HCT116 (cell line): ENCODE results near the gene FOXN3. TPM values are rescaled to one million over a fixed set of nuclear protein-coding genes. Genes with fewer than 3 reads are reported as not detected.

Experiments
- ATAC-seq: fragments of 200-7000 bp; cut with Tn5 transposase; 2 replicates; pipeline ENCODE4 v1.9.1; 2020; ENCODE audit warnings: mild to moderate bottlenecking, moderate library complexity
- BruUV-seq: library from RNA; stranded (reverse); fragments of 400-500 nt; replicated peaks from 2 replicates; lab custom pipeline; 2021; lab: Mats Ljungman, UMichigan
- CTCF ChIA-PET: fragments of 300-600 bp; sonication (Branson Sonifier 250); formaldehyde crosslinking; loops from one replicate; lab custom pipeline; 2021; ENCODE audit warnings: antibody characterized with exemption; lab: Charles Lee
- POLR2A ChIA-PET: fragments of 300-600, 350-600 bp; sonication (Branson Sonifier 250); formaldehyde crosslinking; loops from one replicate; lab custom pipeline; 2021; ENCODE audit warnings: antibody characterized with exemption; lab: Charles Lee
- RAD21 ChIA-PET, 2 experiments: fragments of 300-600 bp; sonication (Branson Sonifier 250); formaldehyde crosslinking; loops; one replicate each; lab custom pipeline; 2023; ENCODE audit warnings: low total read pairs in 2 of 2; ENCODE audit not compliant: uncharacterized antibody in 2 of 2, unreplicated experiment in 2 of 2, low non-redundant PET in 1 of 2; lab: Charles Lee
- DNase-seq: peaks from one replicate; pipeline ENCODE4 v3.0.0-alpha.2; 2010; ENCODE audit warnings: low read depth, low spot score
- H2AFZ ChIP-seq: fragments of 200-600 bp; shearing (Covaris generic), sonication (generic); 2 replicates; pipeline ENCODE4 v1.6.1; 2017; ENCODE audit warnings: low read depth, mixed run types, mixed read lengths, antibody characterized with exemption, low read length; ENCODE audit not compliant: poor library complexity, severe bottlenecking
- H3K27ac ChIP-seq: 2 replicates; pipeline ENCODE4 v1.5.1; 2012; ENCODE audit warnings: low read depth, low read length
- H3K27me3 ChIP-seq: fragments of 200-600 bp; sonication (generic); 2 replicates; pipeline ENCODE4 v1.6.1; 2016; ENCODE audit warnings: mixed run types, low read length, mixed read lengths; ENCODE audit not compliant: insufficient read depth
- H3K36me3 ChIP-seq, 2 experiments: fragments of 200-500 bp in 1 of 2; fragments of 200-600 bp in 1 of 2; sonication (Bioruptor generic) in 1 of 2; sonication (generic) in 1 of 2; 2 replicates each; pipeline versions ENCODE4 v1.5.1 to v1.6.1; 2014 to 2016; ENCODE audit warnings: low read length in 2 of 2, inconsistent platforms in 1 of 2, mixed read lengths in 1 of 2, mixed run types in 1 of 2; ENCODE audit not compliant: insufficient read depth in 2 of 2, control insufficient read depth in 1 of 2
- H3K4me1 ChIP-seq, 2 experiments: fragments of 200-600 bp in 1 of 2; sonication (generic) in 1 of 2; 2 replicates each; pipeline versions ENCODE4 v1.5.1 to v1.6.1; 2012 to 2017; ENCODE audit warnings: low read length in 2 of 2, inconsistent platforms in 1 of 2, mild to moderate bottlenecking in 1 of 2, mixed read lengths in 1 of 2, mixed run types in 1 of 2, moderate library complexity in 1 of 2; ENCODE audit not compliant: insufficient read depth in 2 of 2, control insufficient read depth in 1 of 2
- H3K4me2 ChIP-seq: fragments of 200-600 bp; sonication (generic); 2 replicates; pipeline ENCODE4 v1.6.1; 2017; ENCODE audit warnings: mixed run types, low read length, mixed read lengths
- H3K4me3 ChIP-seq, 2 experiments: fragments of 200-600 bp in 1 of 2; sonication (generic) in 1 of 2; replicated peaks in 1 of 2; 2 replicates each; pipeline ENCODE4 v1.5.1; 2011 to 2016; ENCODE audit warnings: low read length in 2 of 2, control low read depth in 1 of 2, low read depth in 1 of 2, mild to moderate bottlenecking in 1 of 2, mixed read lengths in 1 of 2, mixed run types in 1 of 2
- H3K79me2 ChIP-seq: fragments of 200-600 bp; sonication (generic); 2 replicates; pipeline ENCODE4 v1.6.1; 2017; ENCODE audit warnings: mild to moderate bottlenecking, mixed run types, low read length, moderate library complexity, mixed read lengths; ENCODE audit not compliant: insufficient read depth
- H3K9ac ChIP-seq: fragments of 200-600 bp; sonication (generic); 2 replicates; pipeline ENCODE4 v1.6.1; 2016; ENCODE audit warnings: low read length, mixed read lengths
- H3K9me2 ChIP-seq: fragments of 200-600 bp; sonication (generic), shearing (Covaris generic); 2 replicates; pipeline ENCODE4 v1.6.1; 2017; ENCODE audit warnings: mixed run types, mild to moderate bottlenecking, moderate library complexity; ENCODE audit not compliant: insufficient read depth
- H3K9me3 ChIP-seq, 2 experiments: fragments of 200-500 bp in 1 of 2; fragments of 200-600 bp in 1 of 2; sonication (Bioruptor generic) in 1 of 2; sonication (generic) in 1 of 2; 2 replicates each; pipeline ENCODE4 v1.6.1; 2014 to 2017; ENCODE audit warnings: low read length in 2 of 2, mixed read lengths in 2 of 2, inconsistent platforms in 1 of 2, low read depth in 1 of 2, mild to moderate bottlenecking in 1 of 2, mixed run types in 1 of 2, moderate library complexity in 1 of 2; ENCODE audit not compliant: control insufficient read depth in 1 of 2, insufficient read depth in 1 of 2
- H4K20me1 ChIP-seq: fragments of 200-600 bp; sonication (generic), shearing (Covaris generic); 2 replicates; pipeline ENCODE4 v1.6.1; 2017; ENCODE audit warnings: mixed run types, mild to moderate bottlenecking, moderate library complexity; ENCODE audit not compliant: insufficient read depth
- ATF3 ChIP-seq: IDR thresholded peaks from 2 replicates; pipeline ENCODE4 v1.6.1; 2012
- CBX3 ChIP-seq: IDR thresholded peaks from 2 replicates; pipeline ENCODE4 v1.6.1; 2012; ENCODE audit warnings: low read depth
- CEBPB ChIP-seq: IDR thresholded peaks from 2 replicates; pipeline ENCODE4 v1.6.1; 2012; ENCODE audit warnings: low read depth
- EGR1 ChIP-seq: IDR thresholded peaks from 2 replicates; pipeline ENCODE4 v1.6.1; 2012; ENCODE audit warnings: low read depth
- EZH2 ChIP-seq: fragments of 200-600 bp; sonication (generic); IDR thresholded peaks from 2 replicates; pipeline ENCODE4 v1.6.1; 2017; ENCODE audit warnings: antibody characterized with exemption, mixed run types
- EZH2phosphoT487 ChIP-seq: fragments of 200-600 bp; IDR thresholded peaks from 2 replicates; pipeline ENCODE4 v1.6.1; 2018; ENCODE audit warnings: antibody characterized with exemption, borderline replicate concordance
- JUND ChIP-seq: IDR thresholded peaks from 2 replicates; pipeline ENCODE4 v1.6.1; 2012
- MAX ChIP-seq: IDR thresholded peaks from 2 replicates; pipeline ENCODE4 v1.6.1; 2012
- POLR2A ChIP-seq: IDR thresholded peaks from 2 replicates; pipeline ENCODE4 v1.7.0; 2011; ENCODE audit warnings: borderline replicate concordance; ENCODE audit not compliant: insufficient read depth, insufficient read length; ENCODE audit errors: extremely low read depth
- RAD21 ChIP-seq: IDR thresholded peaks from 2 replicates; pipeline ENCODE4 v1.6.1; 2012; ENCODE audit warnings: low read depth, mild to moderate bottlenecking
- REST ChIP-seq: IDR thresholded peaks from 2 replicates; pipeline ENCODE4 v1.6.1; 2012; ENCODE audit warnings: low read depth
- SIN3A ChIP-seq: IDR thresholded peaks from 2 replicates; pipeline ENCODE4 v1.6.1; 2012; ENCODE audit warnings: low read depth
- TCF7L2 ChIP-seq: IDR thresholded peaks from 2 replicates; pipeline ENCODE4 v1.7.0; 2011; ENCODE audit warnings: borderline replicate concordance, inconsistent platforms; ENCODE audit not compliant: insufficient read depth, insufficient read length; ENCODE audit errors: extremely low read depth
- YY1 ChIP-seq: IDR thresholded peaks from 2 replicates; pipeline ENCODE4 v1.6.1; 2011; ENCODE audit warnings: low read length, low read depth, moderate library complexity, mild to moderate bottlenecking; ENCODE audit not compliant: insufficient replicate concordance; ENCODE audit errors: extremely low read depth
- ZBTB33 ChIP-seq: IDR thresholded peaks from 2 replicates; pipeline ENCODE4 v1.6.1; 2011; ENCODE audit warnings: mild to moderate bottlenecking, low read length, moderate library complexity; ENCODE audit not compliant: insufficient replicate concordance; ENCODE audit errors: extremely low read depth
- ZNF274 ChIP-seq: fragments of 200-500 bp; sonication (Bioruptor generic); IDR thresholded peaks from 2 replicates; pipeline ENCODE4 v1.6.1; 2014; ENCODE audit warnings: mild to moderate bottlenecking, low read depth, low read length, inconsistent platforms
- intact Hi-C: fragments of 100-400 bp; cut with micrococcal nuclease; formaldehyde crosslinking; loops from 2 replicates; pipeline ENCODE4 v1.10.0; 2022
- total RNA-seq: library from RNA; stranded (reverse); gene quantifications from one replicate; pipeline ENCODE4 v1.2.1, GENCODE V29; 2021; ENCODE audit not compliant: unreplicated experiment

The FOXN3 gene
- total RNA-seq, 1 experiment from 2014 or later: 20.0 TPM

- no peak overlapping the region for H2AFZ ChIP-seq
- no peaks in the 10 kb centered on the region for H3K36me3 ChIP-seq
- CTCF ChIA-PET: no interaction called here
- no peak overlapping the region for H3K4me2 ChIP-seq
- TF ChIP-seq TCF7L2: no peak
- no peak for TF ChIP-seq YY1
- TF ChIP-seq CEBPB: no peak
- no peak for TF ChIP-seq REST
- no peak for TF ChIP-seq EZH2
- TF ChIP-seq ZNF274: no peak
- no peak for TF ChIP-seq ZBTB33
- TF ChIP-seq POLR2A: no peak
- no peak for TF ChIP-seq MAX
- TF ChIP-seq ATF3: no peak
- no peak for TF ChIP-seq EGR1
- no peak for TF ChIP-seq RAD21
- no peak for TF ChIP-seq EZH2phosphoT487
- no peak for TF ChIP-seq JUND
- no peak for TF ChIP-seq CBX3
- TF ChIP-seq SIN3A: no peak
- TF ChIP-seq, all 23 proteins: peak for 0
- no peak for DNase-seq
- Histone ChIP-seq H3K9ac (no peak overlapping the region), H3K9me3 (no peaks in the 10 kb centered on the region), H4K20me1 (no peaks in the 10 kb centered on the region), H3K4me1 (no peaks in the 10 kb centered on the region), H3K27me3 (no peaks in the 10 kb centered on the region), H3K79me2 (no peaks in the 10 kb centered on the region), H3K4me3 (no peak overlapping the region), H3K27ac (no peak overlapping the region), H3K9me2 (no peaks in the 10 kb centered on the region)
- RAD21 ChIA-PET: no interaction called here
- POLR2A ChIA-PET: no interaction called here
- intact Hi-C loops: no loop called here
- no peak for ATAC-seq
- BruUV-seq: no TSS peak
Measured at GRCh38 chr14:89294060-89294459, 123.0 kb downstream of the FOXN3 start.
